HTERT RPE-1 (cell line): Measurements from ENCODE around the gene C16orf74.

Experiments used
- in situ Hi-C: fragments of 300-500 bp; cut with MboI; formaldehyde crosslinking; loops from 4 replicates; pipeline ENCODE4 v1.14.3; 2020; ENCODE audit warnings: low sequenced_read_pairs

The C16orf74 gene

GRCh38 chr16:85720302-85720637 is 30.6 kb downstream of the C16orf74 start:
- in situ Hi-C loops = no loop called here

GRCh38 chr16:85719605-85720301 is 31.1 kb downstream of the C16orf74 start:
- in situ Hi-C loops = no loop called here

- in situ Hi-C loops = no loop called here
Measured at GRCh38 chr16:85718682-85719081, 32.2 kb downstream of the C16orf74 start.

GRCh38 chr16:85718153-85718477 is 32.8 kb downstream of the C16orf74 start:
- in situ Hi-C loops = no loop called here

GRCh38 chr16:85717393-85718152 is 33.3 kb downstream of the C16orf74 start:
- in situ Hi-C loops = no loop called here

- in situ Hi-C loops = no loop called here
Measured at GRCh38 chr16:85716680-85717038, 34.2 kb downstream of the C16orf74 start.

GRCh38 chr16:85716022-85716679 is 34.7 kb downstream of the C16orf74 start:
- in situ Hi-C loops = no loop called here

- in situ Hi-C loops = no loop called here
Measured at GRCh38 chr16:85715169-85716021, 35.5 kb downstream of the C16orf74 start.

- in situ Hi-C loops = no loop called here
Measured at GRCh38 chr16:85712801-85713200, 38.1 kb downstream of the C16orf74 start.

GRCh38 chr16:85711982-85712587 is 38.8 kb downstream of the C16orf74 start:
- in situ Hi-C loops = no loop called here

GRCh38 chr16:85710732-85711131 is 40.2 kb downstream of the C16orf74 start:
- in situ Hi-C loops = no loop called here

- in situ Hi-C loops = no loop called here
Measured at GRCh38 chr16:85709766-85710585, 40.9 kb downstream of the C16orf74 start.

- in situ Hi-C loops = no loop called here
Measured at GRCh38 chr16:85708338-85708737, 42.6 kb downstream of the C16orf74 start.

GRCh38 chr16:85707528-85708095 is 43.3 kb downstream of the C16orf74 start:
- in situ Hi-C loops = no loop called here

- in situ Hi-C loops = no loop called here
Measured at GRCh38 chr16:85706449-85707034, 44.4 kb downstream of the C16orf74 start.

GRCh38 chr16:85704900-85705846 is 45.7 kb downstream of the C16orf74 start:
- in situ Hi-C loops = no loop called here

GRCh38 chr16:85704011-85704410 is 46.9 kb downstream of the C16orf74 start:
- in situ Hi-C loops = no loop called here

GRCh38 chr16:85699628-85700027 is 51.3 kb downstream of the C16orf74 start:
- in situ Hi-C loops = no loop called here
